Right ventricle myocardium inferior (tissue), 1 donor: ENCODE results near the gene PARP3. TPM values are rescaled to one million over a fixed set of nuclear protein-coding genes. Genes with fewer than 3 reads are reported as not detected.
"Not testable (repeated sequence)": the region's sequence is repeated elsewhere in the genome, so short reads cannot be mapped to it uniquely, and the experiment has no call there.

Experiments used
- ATAC-seq: fragments of 200-7000 bp; cut with Tn5 transposase; one replicate; pipeline ENCODE4 v1.9.1; 2020; ENCODE audit warnings: mild to moderate bottlenecking, moderate library complexity
- DNase-seq: peaks from one replicate; pipeline ENCODE4 v3.0.0; 2021; ENCODE audit errors: missing footprints
- intact Hi-C: fragments of 100-400 bp; cut with DNase I; formaldehyde crosslinking; loops from one replicate; pipeline ENCODE4 v1.11.0; 2022
- total RNA-seq: library from RNA; stranded (reverse); fragmentation: NEBNext Ultra II Directional; extraction: Animal tissue kit (Norgen Biotek cat#: 25700); gene quantifications from one replicate; pipeline ENCODE4 v1.2.1, GENCODE V29; 2021
- donor health status: DM: no; HTN: yes; CAD: no; lungs with severe emphysema.

PARP3 gene
- total RNA-seq, 1 donor from 2014 or later, result 17.6 TPM

GRCh38 chr3:51993657-51994056 is 51.5 kb downstream of the PARP3 start:
- DNase-seq, result peak; percentile 52
- ATAC-seq, intact Hi-C loops: not testable (repeated sequence)

- intact Hi-C loops, result no loop called here
- ATAC-seq (no peak), DNase-seq (peak; percentile 6)
Measured at GRCh38 chr3:51994530-51994929, 52.4 kb downstream of the PARP3 start.

GRCh38 chr3:51995346-51996163 is 53.4 kb downstream of the PARP3 start, which contains the start of gene RPL29:
Gene RPL29, minus strand, starts transcription at chr3:51995895. Its CDS starts 434 bp downstream, at chr3:51995461.
- ATAC-seq (peak; percentile 95), DNase-seq (peak; percentile 92)
- intact Hi-C loops, result loop anchor here (1.0 kb wide), 1 partner anchor 53 kb away; the partner anchor contains the start of gene PARP3

DNA sequence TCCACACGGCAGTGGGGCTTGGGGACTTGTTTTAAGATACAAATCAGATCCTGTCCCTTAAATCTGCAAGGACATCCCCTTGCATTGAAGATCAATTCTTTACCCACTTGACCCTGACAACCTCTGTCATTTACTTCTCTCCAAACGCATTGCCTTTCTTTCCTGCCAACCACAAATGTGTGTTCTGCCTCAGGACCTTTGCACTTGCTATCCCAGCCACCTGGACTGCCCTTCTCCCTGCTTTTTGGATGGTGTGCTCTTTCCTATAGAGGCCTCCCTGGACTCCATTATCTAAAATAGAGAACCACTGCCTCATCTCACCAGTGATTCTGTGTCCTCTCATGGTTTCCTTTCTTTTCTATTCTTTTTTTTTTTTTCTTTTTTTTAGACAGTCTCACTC is 55.0 kb downstream of the PARP3 start:
- ATAC-seq (no peak), DNase-seq (peak; percentile 0)
- intact Hi-C loops, result no loop called here

DNA sequence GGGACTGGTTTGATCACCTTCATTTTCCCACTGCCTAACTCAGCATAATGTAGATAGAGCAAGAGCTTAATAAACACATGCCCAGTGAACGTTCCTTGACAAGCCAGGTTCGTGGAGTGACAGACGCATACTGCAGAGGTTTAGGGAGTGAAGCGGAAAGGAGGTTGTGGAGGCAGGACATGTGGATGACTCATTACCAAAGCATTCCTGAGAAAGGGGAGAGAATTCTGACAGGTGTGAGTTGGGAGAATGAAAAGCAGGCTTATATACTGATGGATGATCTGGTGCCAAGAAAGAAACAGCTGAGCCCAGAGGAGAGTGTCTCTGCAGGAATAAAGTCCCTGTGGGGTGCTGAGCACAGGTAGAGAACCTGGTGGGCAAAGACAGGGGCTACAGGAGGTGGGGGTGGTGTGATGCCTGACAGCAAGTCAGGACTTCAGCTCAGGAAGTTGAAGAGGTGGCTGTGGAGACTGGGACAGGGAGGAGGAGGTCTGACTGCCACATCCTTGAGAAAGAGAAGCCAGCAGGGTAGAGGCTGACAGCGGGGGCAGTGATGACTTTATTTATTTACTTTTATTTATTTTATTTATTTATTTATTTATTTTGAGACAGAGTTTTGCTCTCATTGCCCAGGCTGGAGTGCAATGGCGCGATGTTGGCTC is 55.9 kb downstream of the PARP3 start:
- ATAC-seq (no peak), DNase-seq (peak; percentile 27)
- intact Hi-C loops, result no loop called here

Other genes starting within 250 kb of the PARP3 start
- gene GRM2, start 235.3 kb upstream of the PARP3 start, total RNA-seq, result 0.03 TPM
- gene IQCF6, start 163.1 kb upstream of the PARP3 start, total RNA-seq, result not detected
- not detected for gene IQCF2, start 80.7 kb upstream of the PARP3 start, total RNA-seq
- gene IQCF5, start 66.8 kb upstream of the PARP3 start, total RNA-seq, result not detected
- gene IQCF1, start 39.0 kb upstream of the PARP3 start, total RNA-seq, result not detected
- gene RRP9, start 459 bp upstream of the PARP3 start, total RNA-seq, result 7.7 TPM
- 0.22 TPM for gene GPR62, start 13.0 kb downstream of the PARP3 start, total RNA-seq
- gene PCBP4, start 25.1 kb downstream of the PARP3 start, total RNA-seq, result 79.8 TPM
- 13.8 TPM for gene ABHD14B, start 31.7 kb downstream of the PARP3 start, total RNA-seq
- gene ABHD14A, start 32.7 kb downstream of the PARP3 start, total RNA-seq, result 31.5 TPM
- gene ACY1, start 41.2 kb downstream of the PARP3 start, total RNA-seq, result 32.3 TPM
- 677 TPM for gene RPL29, start 53.5 kb downstream of the PARP3 start, total RNA-seq
- gene DUSP7, start 114.2 kb downstream of the PARP3 start, total RNA-seq, result 25.0 TPM
- 1.7 TPM for gene POC1A, start 212.1 kb downstream of the PARP3 start, total RNA-seq